CD4-positive, alpha-beta T cell treated with Interleukin-15 for 4 hours (primary cell): ENCODE measurements around the gene CDO1.

Experiments used
- DNase-seq: peaks from one replicate; pipeline ENCODE4 v3.0.0-alpha.2; 2020; ENCODE audit warnings: low spot score

The CDO1 gene

DNA sequence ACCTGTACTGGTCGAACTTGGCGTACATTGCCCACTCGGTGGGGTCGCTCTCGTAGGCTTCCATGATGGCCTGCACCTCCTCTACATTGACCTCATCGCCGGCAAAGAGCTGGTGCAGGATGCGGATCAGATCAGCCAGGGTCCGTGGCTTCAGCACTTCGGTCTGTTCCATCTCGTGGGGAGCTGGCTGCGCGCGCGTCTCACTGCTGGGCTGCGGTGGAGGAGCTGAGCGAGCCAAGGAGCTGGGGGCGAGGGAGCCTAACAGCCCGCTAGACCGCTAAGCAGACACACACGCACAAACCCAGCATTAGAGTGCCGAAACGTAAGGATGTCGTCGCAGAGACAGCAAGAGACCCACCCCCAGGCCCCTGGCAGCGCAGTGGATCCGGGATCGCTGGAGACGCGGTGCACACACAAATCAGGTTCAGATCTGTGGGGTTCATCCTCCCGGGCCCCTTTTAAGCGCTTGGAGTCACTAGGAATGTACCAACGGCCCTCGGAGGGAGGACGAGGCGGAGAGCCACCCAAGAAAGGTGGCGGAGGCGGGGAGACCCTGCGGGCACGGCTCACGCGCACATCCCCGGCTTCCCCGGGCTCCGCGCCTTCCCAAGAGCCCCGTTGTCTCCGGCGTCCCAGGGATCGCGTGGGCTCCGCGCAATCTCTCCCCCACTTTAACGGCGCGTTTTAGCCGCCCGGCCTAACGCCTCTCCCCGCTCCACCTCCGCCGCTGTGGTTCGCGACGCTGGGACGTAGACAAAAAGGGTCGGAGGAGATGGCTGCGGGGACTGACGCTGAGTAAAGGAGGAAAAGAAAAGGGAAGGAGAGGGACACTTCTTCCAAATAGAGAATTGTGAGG, at the start of gene CDO1:
Gene CDO1 (minus strand): TSS at position 434 of the 856 bp plus-strand sequence. CDS start 262 bp downstream, at position 172.
- DNase-seq: no peak

DNA sequence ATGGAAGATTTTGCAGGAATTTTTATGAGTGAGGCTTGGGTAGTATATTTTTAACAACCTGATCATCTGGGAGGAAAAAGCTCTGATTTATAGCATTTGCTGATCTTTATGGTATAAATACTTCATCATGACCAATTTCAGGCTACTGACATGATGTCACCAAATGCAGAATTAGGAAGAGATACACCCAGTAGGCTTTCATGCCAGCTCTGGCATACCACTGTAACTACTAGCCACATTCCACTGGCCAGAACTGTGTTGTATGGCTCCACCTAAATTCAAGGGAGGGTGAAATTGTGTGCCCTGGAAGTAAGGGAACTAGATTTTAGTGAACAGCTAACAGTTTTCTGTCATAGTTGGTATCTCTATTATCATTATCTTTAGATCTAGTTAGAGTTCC, 42.9 kb upstream of the CDO1 start:
- DNase-seq: no peak

DNA sequence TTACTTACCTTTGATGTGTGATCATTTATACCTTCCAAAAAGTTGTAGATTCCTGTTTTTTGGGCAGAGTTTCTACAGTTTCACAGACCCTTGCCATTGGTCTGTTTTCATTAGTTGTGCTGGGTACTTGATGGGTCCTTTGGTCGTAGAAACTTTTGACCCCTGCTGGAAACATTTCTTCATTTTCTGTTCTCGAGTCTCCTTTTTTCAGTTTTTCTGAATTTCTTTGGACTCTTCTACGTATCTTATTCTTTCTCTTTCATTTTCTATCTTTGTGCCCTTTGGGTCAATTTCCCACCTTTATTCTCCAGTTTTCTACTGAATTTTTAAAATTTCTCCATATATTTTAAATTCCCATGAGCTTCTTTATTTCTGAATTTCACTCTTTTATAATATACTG, 41.9 kb upstream of the CDO1 start:
- no peak for DNase-seq

DNA sequence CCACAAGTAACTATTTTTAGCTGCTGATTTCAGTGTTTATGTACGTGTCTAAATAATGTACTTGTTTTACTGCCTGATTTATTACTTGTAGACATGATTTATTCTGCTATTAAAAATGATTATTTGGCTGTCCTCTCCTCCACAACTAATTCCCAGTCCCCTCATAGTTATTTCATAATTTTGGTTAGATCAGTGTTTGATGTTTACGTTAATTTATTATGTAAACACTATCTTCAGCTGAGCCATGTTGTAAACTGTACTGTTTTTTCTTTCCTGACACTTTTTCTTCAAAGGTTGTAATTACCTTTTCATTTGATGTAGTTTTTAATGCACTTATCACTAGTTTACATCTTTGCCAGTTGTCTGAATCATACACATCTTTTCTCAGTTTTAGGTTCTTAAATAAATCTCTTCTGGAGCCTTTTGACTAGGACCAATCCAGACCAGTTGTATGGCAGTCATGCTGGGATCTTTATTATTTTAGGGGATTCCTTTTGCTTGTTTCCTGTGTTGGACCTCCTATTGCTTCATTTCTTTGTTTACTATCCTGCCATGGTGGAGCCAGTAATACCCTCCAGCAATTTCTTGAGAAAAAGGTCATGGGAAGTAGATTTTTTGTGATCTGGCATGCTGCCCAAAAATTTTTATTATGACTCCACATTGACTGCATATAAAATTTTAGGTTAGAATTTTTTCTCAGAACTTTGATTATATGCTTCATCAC, 41.3 kb upstream of the CDO1 start:
- no peak for DNase-seq

DNA sequence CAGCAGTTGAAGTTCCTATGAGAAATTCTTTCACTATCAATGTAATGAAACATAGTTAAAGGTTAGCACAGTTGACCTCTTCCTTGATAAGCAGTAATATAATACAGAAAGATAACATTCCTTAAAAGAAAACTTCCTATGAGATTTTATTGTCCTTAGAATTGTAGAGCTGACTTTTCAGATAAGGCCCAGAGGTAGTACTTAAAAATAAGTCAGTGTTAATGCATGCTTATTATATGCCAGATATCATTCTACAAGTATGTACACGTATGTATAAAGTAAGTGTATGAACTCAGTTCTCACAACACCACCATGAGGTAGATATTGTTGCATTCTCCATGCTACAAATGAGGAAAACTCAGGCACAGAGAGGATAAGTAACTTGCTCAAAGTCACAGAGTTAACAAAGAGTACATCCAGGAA, 40.6 kb upstream of the CDO1 start:
- DNase-seq: no peak

DNA sequence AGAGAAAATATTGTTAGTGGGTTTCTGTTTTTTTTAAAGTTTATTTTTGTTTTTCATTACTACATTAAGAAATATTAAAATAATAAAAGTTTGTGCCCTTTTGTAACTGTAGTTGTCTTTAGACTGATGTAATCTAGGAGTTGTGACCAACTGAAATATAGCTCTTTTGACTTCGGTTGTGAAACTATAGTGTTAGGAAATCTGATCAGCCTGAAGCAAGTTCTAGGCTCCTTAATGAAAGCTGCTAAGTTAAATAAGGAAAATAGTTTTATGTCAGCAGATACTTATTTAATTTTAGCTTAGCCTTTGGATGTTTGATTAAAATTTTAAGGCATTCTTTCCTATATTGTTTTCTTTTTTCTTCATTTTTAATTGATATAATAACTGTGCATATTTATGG, 39.5 kb upstream of the CDO1 start:
- no peak for DNase-seq

DNA sequence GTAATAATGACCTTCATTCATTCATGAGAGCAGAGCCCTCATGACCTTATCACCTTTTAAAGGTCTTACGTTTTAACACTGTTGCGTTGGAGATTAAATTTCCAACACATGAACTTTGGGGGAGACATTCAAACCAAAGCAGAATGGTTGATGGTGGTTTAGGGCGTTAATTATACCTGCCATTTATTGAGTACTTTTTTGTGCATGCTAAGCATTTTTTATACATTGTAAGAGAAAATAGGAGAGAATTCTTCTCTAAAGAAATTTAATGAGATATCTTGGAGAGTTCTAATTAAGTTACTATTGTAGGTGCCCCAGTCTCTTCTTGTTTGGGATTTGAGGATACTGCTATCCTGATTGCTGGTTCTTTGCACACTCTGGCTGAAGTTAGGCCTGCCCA, 37.7 kb upstream of the CDO1 start:
- no peak for DNase-seq

DNA sequence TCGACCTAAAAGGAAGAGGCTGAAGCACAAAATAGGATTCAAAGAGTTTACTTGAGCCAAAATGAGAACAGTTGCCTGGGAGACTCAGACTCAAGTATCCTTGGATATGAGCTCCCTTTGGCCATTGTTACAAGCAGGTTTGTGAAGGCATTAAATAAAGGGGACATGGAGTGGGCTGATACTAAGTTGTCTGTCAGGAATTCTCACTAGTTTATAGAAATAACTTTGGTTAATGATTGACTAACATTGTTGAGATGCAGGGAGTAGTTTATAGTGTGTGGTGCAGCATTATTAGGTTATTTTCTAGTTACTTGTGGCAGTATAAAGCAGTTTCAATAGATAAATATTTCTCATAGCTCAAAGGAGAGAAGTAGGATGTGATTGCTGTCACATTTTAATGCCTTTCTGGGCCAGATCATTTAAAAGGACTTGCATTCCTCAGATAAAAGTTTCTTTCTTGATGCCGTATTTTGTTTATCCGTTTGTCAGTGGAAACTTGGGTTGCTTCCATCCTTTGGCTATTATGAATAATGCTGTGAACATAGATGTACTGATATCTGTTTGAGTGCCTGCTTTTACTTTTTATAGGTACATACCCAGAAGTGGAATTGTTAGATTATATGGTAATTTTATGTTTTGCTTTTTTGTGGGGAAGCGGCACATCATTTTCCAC, 34.4 kb upstream of the CDO1 start:
- no peak for DNase-seq

DNA sequence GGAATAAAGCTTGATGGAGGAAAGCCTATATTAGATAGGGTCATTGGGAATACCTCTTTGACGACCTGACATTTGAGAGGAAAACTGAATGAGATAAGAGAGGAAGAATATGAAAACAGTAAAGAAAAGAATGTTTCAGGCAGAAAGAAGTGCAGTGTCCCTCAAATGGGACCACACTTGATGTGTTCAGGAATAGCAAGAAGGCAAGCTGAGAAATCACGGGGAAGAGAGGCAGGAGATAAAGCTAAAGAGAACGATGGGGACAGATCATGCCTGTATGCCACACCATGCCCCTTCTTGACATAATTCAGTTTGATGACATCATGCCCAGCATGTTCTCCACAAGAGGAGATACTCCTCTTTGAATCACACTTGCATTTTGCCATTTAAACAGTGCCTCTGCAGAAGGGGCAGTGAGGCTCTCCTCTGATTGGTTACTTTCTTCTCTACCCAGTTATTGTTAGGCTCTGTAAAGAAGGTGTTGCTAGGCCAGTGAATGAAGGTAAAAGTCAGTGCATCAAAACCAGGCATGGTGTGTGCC, 32.9 kb upstream of the CDO1 start:
- no peak for DNase-seq

DNA sequence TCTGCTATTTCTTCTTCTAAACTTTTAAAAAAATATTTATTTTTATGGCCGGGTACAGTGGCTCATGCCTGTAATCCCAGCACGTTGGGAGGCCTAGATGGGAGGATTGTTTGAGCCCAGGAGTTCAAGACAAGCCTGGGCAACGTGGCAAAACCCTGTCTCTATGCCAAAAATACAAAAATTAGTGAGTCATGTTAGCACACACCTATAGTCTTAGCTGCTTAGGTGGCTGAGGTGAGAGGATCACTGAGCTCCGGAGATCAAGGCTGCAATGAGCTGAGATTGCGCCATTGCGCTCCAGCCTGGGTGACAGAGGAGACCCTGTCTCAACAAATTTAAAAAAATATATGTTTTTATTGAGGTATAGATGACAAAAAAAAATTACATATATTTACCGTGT, 30.8 kb upstream of the CDO1 start:
- DNase-seq: no peak

DNA sequence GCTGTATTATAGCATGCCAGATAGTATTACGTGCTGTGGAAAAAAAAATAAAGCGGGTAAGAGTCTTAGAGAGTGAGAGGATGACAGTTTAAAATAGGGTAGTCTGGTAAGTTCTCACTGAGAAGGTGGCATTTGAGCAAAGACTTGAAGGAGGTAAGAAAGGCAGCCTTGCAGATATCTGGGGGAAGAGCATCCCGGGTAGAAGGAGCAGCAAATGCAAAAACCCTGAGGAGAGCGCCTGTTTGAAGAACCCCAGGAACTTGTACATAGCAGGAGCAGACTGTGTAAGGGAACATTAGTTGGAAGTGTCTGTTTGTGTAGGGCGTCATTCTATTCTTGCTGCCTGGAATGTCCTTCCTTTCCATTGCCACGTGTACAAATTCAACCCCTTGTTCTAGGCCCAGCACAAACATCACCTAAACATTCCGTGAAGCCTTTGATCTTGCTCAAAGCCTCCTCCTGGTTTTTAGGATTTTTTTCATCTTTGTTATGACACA, 27.9 kb upstream of the CDO1 start:
- no peak for DNase-seq

DNA sequence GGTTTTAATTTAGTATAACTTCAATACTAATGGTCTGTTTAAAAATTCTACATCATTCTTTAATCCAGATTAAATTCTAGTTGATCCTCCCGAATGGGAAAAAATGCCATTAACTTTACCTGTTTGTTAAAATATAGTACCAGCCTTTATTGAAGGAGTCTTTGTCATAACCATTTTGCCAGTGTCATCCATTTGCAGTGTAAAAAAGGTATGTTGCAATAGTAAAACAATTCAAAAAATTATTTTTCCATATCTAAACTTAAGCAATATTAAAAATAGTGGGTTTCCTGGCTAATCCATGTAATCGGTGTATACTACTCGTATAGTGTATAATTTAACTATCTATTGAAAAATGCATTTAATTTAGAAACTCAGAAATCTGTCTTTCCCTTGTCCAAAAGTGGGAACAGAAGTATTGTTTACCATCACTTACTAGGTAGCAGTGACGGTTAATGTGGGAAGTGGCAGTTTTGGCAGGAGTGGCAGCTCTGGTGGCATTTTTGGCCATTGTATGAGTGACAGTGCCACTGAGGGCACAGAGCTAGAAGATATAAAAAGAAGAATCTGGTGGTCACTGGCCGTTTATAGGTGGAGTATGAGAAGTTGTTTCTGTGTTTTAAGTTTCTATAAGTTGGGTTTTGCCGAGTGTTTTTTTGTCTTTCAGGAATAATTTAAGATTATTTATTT, 27.1 kb upstream of the CDO1 start:
- DNase-seq: no peak

DNA sequence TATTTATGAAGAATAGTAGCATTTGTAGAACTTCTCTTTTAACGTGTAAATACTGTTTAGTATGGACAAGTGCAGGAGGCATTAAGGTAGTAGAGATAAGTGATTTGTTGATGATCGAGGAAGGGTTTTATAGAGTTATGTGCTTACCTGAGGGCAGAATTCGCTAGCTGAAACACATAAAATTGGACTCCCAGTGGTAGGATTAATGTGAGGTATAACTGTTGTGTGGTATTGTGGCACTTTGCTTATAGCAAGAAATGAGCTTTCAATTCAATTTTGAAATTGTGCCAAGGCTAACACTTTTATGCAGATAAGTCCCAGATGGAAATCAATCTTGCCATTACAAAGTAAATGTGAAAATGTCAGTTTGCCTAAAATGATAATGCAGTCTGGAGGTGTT, 26.5 kb upstream of the CDO1 start:
- no peak for DNase-seq

DNA sequence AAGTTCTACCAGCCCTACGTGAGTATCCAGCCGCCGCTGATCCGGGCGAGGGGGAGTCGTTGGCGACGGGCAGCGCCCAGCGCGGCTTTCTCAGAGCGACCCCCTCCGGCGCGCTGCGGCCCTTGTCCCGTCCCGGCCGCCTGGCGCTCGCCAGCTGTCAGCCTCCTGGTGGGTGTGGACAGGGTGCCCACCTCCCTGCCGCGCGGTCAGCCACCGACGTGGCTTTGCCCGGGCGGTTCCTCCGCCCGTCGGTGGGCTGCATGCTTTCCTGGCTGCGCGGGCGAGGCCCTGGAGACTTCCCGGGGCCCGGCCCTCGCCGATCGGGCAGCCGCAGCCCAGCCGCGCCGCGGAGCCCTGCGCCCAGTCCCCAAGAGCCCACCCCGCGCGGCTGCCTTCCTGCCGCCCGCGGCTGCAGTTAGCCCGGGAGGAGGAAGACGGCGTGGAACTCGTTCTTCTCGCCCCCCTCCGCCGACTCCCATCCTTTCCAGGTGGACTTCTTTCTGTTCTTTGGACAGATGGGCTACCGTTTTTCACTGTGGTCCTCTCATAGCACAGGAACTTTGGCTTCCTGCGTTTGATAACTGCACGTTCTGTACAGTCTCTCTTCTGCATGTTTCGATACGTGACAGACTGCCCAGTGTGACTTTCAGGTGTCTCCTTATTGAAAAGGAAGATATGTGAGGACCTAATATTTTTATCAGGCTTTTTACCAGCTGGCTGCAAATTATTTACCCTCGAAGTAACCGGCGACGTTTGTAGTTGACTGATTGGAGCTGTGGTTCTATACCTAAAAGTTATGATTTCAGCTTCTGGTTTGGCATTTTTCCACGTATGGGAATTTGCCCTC, 25.9 kb upstream of the CDO1 start:
- DNase-seq: peak; percentile 9

DNA sequence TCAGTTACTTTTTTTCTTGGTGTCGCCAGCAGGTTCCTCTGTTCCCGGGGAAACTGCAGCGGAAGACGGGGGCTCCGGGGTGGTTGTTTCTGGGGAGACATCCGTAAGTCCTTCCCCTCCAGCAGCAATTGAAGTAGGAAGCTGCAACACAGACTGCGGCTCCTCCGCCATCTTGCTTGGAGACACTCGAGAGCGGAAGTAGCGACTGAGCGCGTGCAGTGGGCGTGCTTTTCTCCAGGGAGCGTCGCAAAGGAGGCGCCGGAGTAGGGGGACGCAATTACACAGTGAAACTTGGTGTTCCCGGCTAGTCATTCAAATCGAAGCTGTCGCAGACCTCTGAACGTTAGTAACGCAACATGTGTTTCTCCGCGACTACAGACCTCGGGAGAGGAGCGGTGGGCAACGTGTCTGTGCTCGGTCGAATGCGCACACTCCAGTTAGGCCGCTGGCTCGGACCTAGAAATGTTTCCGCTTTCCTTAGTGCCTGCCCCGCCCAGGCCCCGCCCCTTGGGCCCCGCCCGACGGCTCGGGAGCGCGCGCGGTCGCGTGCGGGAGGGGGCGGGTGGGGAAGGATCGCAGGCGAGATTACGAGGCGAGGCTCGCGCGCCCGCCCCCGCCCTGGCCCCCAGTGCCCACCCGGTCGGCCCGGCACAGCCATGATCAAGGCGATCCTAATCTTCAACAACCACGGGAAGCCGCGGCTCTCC, 25.1 kb upstream of the CDO1 start, which contains the start of the genes AP3S1 and ATG12:
Gene AP3S1 (plus strand): TSS at position 554 of the 707 bp plus-strand sequence. CDS start 103 bp downstream, at position 657.
Gene ATG12 (minus strand): TSS at position 184 of the 707 bp plus-strand sequence. CDS start 13 bp downstream, at position 171.
- peak; percentile 87 for DNase-seq

DNA sequence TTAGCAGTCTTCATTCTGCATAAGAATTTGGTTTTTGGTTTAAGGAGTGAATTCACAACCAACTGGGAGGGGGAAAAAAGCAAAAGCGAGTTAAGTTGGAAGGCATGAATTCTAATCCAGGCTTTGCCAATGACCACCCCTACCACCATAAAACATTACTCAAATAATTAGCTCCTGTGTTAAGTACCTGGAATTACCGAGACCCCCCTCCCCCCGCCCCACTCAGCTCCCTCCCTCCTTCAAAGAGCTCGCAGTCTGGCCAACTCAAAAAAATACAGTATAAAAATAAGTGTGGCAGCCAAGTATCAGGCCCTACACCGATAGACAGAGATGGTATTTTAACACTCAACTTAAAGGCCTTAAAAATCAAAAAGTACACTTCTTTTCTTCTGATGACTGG, 24.4 kb upstream of the CDO1 start:
- DNase-seq: no peak

DNA sequence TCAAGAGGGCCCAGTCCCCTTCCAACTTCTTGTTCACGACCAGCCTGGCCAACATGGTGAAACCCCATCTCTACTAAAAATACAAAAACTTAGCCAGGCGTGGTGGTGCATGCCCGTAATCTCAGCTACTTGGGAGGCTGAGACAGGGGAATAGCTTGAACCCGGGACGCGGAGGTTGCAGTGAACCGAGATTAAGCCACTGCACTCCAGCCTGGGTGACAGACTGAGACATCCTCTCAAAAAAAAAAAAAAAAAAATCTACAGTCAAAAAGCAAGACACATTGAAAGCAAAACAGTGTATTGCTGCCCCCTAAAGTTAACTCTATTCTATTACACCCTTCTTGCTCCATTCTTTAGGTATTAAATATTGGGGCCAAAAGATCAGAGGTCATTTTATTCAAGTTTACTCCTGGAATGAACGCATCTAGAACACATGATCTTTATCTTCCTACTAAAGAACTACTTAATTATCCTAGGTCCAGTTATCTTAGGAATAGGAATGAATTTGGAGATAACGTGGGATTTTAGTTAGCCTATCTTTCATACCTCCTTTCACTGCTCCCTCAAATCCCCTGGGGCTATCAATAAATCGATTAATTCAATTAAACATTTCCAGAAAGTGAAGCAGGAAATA, 22.5 kb upstream of the CDO1 start:
- peak; percentile 69 for DNase-seq

DNA sequence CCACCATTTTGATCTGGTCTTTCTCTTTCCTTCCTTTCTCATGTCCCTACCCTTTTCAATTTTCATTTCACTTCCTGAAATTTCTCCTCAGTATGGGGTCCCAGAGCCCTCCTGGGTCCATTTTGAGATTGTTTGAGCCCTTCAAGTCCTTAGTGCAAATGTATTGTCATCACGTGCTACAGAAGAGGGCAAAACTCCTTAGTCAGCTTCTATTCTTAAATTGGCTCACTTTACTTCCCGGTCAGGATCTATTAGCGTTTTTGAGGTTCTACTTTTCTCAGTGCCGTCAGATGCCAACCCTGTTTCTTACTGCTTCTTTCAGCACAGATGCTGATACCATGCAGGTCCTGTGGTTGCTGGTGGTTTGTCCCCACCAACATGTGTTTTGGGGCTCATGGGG, 19.0 kb upstream of the CDO1 start:
- DNase-seq: no peak

DNA sequence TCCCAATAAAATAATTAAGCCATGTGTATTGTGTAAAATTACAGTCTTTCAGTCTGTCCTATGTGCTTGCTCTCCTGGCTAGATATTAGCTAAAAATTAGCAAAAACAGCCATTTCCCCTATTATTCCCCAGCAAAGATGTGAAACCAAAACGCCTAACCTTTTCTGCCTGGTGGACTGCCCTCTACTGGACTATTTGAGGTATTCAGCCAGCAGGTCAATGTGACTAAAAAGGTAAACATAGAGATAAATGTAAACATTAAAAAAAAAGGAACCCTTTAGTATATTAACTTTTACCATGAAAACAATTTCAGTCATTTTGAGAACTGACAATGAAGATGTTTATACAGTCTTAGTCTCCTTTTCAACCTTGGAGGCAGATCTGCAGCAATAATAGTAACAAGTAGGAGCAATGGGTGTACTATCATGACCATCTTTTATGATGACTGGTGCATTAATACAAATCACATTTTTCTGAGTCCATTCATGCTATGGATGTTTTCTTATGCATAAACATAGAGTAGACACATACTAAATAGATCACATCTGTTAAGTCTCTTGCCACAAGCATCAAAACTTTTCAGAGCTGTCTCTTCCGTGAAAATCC, 14.8 kb upstream of the CDO1 start:
- DNase-seq: peak; percentile 54
